Right kidney (tissue), 1 donor: ENCODE measurements around the gene ADAM29.
"Not testable (repeated sequence)": the region's sequence is repeated elsewhere in the genome, so short reads cannot be mapped to it uniquely, and the experiment has no call there.

ENCODE experiments used
- DNase-seq: peaks from one replicate; pipeline ENCODE4 v3.0.0-alpha.2; 2016

The ADAM29 gene

GRCh38 chr4:174948826-174949225 lies 30.7 kb downstream of the ADAM29 start:
- no peak for DNase-seq

DNA sequence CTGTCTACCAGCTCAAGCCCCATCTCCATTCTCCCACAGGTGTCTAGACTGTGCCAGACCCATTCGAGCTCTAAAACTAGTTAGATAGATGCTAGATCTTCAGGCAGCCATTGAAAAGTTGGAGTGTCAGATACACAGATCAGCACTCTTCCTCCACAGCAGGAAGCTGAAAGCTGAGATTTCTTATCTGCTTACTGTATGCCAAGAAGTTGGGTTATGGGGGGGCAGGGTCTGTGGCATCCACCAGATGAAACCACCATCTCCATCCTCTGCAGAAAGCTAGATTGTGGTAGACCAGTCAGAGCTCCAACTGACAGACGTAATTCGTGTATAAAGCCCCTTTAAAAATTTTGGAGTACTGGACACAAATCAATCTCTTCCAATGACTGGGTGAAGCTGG lies 54.8 kb downstream of the ADAM29 start:
- DNase-seq: no peak

- no peak for DNase-seq
Observed at GRCh38 chr4:174973336-174973735, 55.2 kb downstream of the ADAM29 start.

DNA sequence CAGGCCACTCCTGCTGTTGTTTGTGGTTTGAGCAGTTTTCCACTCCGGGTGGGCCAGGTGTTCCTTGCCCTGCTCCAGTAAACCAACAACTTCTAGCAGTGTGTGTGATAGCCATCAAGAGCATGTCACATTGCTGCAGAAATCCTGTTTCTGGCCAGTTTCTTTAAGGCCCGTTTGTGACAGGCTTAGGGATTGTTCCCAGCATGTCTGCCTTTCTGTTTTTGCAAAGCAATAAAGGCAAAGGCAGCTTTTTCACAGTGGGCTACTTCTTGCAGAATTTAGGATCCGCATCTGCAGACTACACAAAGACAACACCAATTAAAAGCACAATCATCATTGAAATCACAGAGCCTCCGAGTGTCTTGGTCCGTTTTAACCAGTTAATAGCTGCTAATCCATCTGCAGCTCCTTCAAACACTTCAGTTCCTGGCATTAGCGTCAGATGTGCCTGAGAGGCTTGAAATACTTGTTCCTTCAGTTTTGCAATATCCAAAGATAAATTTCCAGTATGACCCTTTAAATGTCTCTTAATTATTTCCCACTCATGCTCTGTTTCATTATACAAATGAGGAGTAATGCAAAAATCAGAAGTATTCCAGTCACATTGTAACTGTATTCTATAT lies 65.1 kb downstream of the ADAM29 start:
- DNase-seq: no peak

GRCh38 chr4:174983870-174984269 lies 65.7 kb downstream of the ADAM29 start:
- not testable (repeated sequence) for DNase-seq

- DNase-seq: no peak
Observed at GRCh38 chr4:174989791-174990190, 71.6 kb downstream of the ADAM29 start.

DNA sequence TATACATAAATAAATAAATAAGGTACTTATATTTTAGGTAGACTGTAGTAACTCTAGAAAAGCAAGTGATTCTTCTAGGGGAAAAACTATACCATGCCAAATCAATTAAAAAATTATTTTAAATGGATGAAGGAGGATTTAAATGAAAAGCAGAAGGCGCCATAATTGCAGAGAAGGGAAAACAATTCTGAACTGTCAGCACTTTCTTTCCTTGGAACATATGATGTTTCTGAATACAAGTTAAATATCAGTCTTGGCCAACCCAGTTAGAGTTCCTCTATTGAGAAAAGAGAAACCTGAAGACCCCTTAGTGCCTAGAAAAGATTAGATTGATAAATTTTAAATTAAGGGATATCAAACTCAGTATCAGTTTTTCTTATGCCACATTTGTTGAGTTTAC lies 75.8 kb downstream of the ADAM29 start:
- DNase-seq: no peak

DNA sequence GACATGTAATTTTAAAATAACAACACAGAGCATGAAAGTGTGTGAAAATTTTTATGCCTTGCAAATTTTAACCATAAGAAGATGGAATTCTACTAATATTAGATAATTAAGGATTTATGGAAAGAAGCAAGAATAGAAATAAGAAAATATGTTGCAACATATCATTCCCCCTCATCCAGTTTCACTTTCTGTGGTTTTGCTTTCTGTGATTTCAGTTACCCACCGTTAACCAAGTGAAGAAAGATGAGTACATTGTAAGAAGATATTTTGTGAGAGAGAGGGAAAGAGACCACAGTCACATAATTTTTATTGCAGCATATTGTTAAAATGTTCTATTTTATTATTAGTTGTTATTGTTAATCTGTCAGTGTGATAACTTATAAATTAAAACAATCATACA lies 77.9 kb downstream of the ADAM29 start:
- no peak for DNase-seq

GRCh38 chr4:174999407-174999806 lies 81.2 kb downstream of the ADAM29 start:
- DNase-seq: no peak

DNA sequence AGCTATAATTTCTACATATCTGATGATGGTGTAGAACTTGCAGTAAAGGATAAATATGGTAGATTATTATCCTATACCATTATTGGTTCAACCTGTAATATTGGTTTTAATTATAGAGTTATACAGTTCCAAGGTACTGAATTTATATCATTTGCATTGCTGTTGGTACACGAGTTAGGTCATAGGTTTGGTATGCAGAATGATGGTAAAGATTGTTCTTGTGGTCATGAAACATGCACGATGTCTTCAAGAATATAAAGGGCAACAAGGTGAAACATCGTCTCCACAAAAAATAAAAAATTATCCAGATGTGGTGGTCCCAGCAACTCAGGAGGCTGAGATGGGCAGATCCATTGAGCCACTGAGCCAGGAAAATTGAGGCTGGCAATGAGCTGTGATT lies 99.6 kb downstream of the ADAM29 start:
- DNase-seq: no peak

DNA sequence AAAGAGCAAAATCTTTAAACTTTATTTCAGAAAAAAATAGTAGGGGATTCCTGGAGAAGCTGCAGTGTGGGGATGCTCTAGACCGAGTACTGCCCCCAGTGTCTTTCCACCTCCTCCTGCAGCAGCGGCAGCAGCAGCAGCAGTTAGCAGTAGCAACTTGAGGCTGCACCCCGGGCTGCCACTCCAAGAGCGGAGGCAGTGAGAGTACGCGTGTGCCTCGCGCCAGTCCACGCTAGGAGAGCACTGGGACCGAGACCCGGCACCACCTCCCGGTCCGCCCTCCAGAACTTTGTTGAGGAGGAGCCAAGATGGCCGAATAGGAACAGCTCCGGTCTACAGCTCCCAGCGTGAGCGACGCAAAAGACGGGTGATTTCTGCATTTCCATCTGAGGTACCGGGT lies 101.3 kb downstream of the ADAM29 start:
- not testable (repeated sequence) for DNase-seq
